Stromal cell of bone marrow (primary cell): ENCODE results near the gene HSPBAP1.
"Not testable (repeated sequence)": the region's sequence is repeated elsewhere in the genome, so short reads cannot be mapped to it uniquely, and the experiment has no call there.

ENCODE experiments used
- DNase-seq: peaks from one replicate; pipeline ENCODE4 v3.0.0-alpha.2; 2012; ENCODE audit warnings: low read depth

Gene HSPBAP1

GRCh38 chr3:122785231-122785630 is 8.4 kb downstream of the HSPBAP1 start:
- no peak for DNase-seq

- no peak for DNase-seq
Observed at GRCh38 chr3:122784436-122784835, 9.2 kb downstream of the HSPBAP1 start.

- no peak for DNase-seq
Observed at GRCh38 chr3:122782804-122783203, 10.8 kb downstream of the HSPBAP1 start.

- DNase-seq, result no peak
Observed at GRCh38 chr3:122777563-122777962, 16.1 kb downstream of the HSPBAP1 start.

GRCh38 chr3:122776675-122777468 is 16.8 kb downstream of the HSPBAP1 start:
- no peak for DNase-seq

- DNase-seq, result peak; percentile 14
Observed at GRCh38 chr3:122774564-122774963, 19.1 kb downstream of the HSPBAP1 start.

- no peak for DNase-seq
Observed at GRCh38 chr3:122773944-122774509, 19.6 kb downstream of the HSPBAP1 start.

- DNase-seq, result no peak
Observed at GRCh38 chr3:122772827-122773226, 20.8 kb downstream of the HSPBAP1 start.

- DNase-seq, result no peak
Observed at GRCh38 chr3:122770521-122771202, 23.0 kb downstream of the HSPBAP1 start.

GRCh38 chr3:122767540-122768372 is 25.9 kb downstream of the HSPBAP1 start:
- no peak for DNase-seq

- no peak for DNase-seq
Observed at GRCh38 chr3:122766430-122766829, 27.2 kb downstream of the HSPBAP1 start.

GRCh38 chr3:122760453-122761271 is 33.0 kb downstream of the HSPBAP1 start:
- no peak for DNase-seq

- DNase-seq, result no peak
Observed at GRCh38 chr3:122758877-122759560, 34.6 kb downstream of the HSPBAP1 start.

- no peak for DNase-seq
Observed at GRCh38 chr3:122755491-122755890, 38.1 kb downstream of the HSPBAP1 start.

GRCh38 chr3:122754929-122755328 is 38.7 kb downstream of the HSPBAP1 start:
- DNase-seq, result peak; percentile 18

GRCh38 chr3:122748347-122748746 is 45.3 kb downstream of the HSPBAP1 start:
- no peak for DNase-seq

GRCh38 chr3:122747295-122747694 is 46.3 kb downstream of the HSPBAP1 start:
- not testable (repeated sequence) for DNase-seq

- peak; percentile 18 for DNase-seq
Observed at GRCh38 chr3:122745369-122746021, 48.1 kb downstream of the HSPBAP1 start.

- no peak for DNase-seq
Observed at GRCh38 chr3:122743581-122744120, 50.0 kb downstream of the HSPBAP1 start.

- DNase-seq, result no peak
Observed at GRCh38 chr3:122742234-122742633, 51.4 kb downstream of the HSPBAP1 start.
